Stimulated activated CD8-positive, alpha-beta memory T cell treated with anti-CD3 and anti-CD28 coated beads, Interleukin-7, amount 100 ng/mL, for 48 hours (primary cell): ENCODE measurements around the gene TOP1.
A peak's percentile ranks its signal among the peaks of the same experiment; 100 is the strongest.
"Not testable (repeated sequence)": the region's sequence is repeated elsewhere in the genome, so short reads cannot be mapped to it uniquely, and the experiment has no call there.

ENCODE experiments used
- DNase-seq, 2 donors: peaks; one replicate each; pipeline ENCODE4 v3.0.0-alpha.2; 2020; ENCODE audit warnings: low read depth in 1 of 2; ENCODE audit errors: extremely low read depth in 1 of 2

Gene TOP1

DNA sequence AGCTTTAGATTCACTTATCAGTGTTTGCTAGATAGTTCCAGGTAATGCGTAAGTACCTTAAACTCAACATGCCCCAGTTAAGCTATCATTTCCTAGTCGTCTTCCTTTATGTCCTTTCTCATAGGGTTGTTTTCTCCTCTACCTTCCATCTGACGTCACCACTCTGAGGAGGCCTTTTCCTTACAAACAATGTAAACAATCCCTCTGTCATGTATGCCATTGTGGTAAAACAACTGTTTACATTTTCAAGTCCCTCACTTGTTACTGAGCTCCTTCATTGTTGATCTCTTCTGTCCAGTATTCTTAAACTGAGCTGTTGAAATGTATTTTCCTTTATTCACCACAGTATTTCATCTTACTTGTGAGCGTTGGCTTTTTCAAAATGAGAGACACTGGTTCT lies 63.3 kb downstream of the TOP1 start:
- DNase-seq = no peak

DNA sequence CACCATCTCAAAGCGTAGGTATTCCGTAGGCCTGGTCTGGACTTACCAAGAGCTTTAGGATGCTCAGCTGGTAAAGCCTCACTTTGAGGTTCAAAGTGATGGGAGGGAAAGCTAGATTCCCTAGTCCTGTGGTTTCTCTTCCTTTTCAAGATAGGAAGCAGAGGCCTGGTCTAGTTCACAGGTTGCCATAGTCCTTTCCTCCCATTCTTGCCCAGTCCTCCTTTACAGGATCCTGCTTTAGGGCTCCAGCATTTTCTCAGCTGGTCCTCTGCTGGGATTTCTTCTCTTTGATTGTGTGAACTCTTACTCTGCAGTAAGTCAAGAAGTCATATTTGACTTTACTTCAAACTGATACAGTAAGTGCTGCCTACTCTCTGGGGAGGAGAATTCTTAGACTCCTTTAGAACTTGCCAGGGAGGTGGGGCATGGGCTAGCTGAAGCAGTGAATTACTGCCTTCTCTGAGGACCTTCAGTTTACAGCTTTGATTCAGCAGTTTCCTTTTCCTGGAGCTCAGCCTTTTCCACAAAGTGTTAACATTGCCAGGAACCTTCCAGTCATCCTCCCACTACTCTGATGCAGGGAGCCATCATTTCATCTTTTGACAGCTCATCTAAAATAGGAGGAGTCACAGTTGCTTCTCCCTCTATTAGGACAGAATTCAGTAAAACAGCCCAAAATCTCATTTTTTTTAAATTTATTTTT lies 65.9 kb downstream of the TOP1 start:
- no peak for DNase-seq

DNA sequence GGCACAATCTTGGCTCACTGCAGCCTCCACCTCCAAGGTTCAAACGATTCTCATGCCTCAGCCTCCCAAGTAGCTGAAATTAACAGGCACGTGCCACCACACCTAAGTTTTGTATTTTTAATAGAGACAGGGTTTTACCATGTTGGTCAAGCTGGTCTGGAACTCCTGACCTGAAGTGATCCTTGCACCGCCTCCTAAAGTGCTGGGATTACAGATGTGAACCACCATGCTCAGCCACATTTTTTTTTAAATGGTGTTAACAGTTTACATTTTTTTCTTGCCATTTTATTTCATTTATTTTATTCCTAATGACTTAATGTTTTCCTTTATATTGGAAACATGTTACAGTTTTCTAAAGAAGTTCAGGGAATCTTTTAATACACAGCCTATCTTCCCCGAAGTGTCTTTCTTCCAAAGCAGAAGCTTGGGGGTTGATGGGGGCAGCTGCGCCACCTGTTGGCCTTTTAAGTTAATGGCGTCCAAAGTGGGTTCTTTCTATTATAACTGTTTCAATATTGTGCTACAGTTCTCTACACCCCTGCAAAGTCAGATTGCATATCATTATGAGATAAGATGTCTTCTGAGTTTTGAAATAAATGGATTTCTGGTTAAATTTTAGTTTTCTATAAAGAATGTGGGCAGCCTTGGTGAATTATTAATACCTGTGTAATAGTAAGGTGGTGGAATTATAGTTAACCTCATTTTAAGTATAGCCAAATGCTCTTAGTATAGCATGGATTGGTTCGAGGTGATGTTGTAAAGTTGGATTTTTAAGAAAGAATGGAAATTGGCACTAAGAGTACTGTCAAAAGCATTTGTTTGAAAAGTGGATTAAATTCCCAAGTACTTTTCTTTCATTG lies 66.7 kb downstream of the TOP1 start:
- peak in 1 of 2 donors; percentile 20 for DNase-seq

DNA sequence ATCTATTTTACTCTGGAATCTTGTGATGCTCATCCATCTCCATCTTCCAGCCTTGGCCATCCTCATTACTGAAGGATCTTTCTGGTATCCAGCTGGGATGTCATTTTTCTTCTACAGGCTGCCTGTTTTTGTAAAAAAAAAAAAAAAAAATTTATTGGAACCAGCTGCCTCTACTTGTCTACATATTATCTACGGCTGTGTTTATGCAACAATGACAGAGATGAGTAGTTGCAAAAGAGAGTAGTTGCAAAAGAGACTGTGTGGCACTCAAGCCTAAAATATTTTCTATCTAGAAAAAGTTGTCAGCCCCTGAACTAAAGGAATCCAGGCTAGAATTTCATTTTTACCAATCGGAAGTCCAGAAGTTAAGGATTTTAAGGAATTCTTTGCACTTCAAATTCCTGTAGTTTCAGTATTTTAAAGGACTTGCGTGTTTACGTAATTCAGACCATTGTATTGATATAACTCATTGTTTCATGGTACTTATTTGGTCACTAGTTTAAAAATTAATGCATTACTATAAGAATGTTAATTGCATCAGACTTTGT lies 70.2 kb downstream of the TOP1 start:
- no peak for DNase-seq

DNA sequence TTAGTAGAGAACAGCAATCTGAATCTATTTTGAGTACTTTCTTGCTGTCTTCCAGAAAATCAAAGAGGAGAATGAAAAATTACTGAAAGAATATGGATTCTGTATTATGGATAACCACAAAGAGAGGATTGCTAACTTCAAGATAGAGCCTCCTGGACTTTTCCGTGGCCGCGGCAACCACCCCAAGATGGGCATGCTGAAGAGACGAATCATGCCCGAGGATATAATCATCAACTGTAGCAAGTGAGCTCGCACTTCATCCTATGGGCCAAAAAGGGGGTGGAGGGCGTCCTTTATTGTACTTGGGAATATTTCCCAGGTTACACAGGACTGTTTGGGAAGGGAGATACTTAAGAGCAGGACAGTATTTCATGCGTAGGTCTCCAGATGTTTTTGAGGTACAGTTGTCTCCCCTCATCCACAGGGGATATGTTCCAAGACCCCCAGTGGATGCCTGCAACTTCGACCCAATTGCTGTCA lies 71.4 kb downstream of the TOP1 start:
- no peak for DNase-seq

DNA sequence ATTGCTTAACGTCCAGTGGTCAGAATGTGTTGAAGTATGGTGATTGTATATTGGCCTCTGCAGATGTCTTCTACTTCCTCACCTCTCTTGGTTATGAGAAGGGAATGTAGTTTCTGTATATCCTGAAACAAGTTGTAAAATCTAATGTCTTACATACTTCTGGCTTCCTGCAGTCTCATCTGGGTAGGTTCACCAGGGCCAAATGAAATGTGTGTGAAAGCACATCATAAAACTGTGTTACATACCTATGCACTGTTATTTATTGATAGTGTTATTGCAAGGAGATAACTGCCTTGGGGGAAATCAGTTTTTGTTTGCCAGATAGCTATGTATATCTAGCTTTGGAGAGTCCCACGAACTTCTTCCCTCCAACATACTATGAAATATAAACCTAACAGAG lies 73.0 kb downstream of the TOP1 start:
- DNase-seq = no peak

DNA sequence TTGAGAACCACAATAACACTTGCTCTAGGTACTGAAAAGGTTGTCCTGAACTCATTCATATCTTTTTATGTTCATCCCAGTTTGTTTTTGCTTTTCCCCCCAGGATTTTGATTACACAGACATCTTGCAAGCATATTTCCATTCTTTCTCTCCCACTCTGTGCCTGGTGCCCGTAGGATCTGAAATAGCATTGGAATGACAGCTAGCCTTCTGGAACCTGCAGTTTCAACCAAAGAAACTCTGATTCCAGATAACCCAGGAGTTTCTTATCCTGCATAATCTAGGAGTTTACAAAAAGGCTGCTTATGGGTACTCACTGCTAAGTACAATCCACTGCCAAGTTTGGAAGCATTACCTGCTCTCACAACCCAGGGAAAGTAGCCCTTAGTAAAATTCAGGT lies 79.9 kb downstream of the TOP1 start:
- no peak for DNase-seq

DNA sequence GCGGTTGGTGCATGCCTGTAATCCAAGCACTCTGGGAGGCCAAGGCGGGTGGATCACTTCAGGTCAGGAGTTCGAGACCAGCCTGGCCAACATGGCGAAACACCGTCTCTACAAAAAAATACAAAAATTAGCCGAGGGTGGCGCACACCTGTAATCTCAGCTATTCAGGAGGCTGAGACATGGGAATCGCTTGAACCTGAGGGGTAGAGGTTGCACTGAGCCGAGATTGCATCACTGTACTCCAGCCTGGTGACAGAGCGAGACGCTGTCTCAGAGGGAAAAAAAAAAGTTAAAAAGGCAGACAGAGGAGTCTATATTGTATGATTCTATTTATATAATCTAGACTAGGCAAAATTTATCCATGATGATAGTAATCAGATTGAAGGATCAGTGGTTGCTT lies 81.4 kb downstream of the TOP1 start:
- no peak for DNase-seq

DNA sequence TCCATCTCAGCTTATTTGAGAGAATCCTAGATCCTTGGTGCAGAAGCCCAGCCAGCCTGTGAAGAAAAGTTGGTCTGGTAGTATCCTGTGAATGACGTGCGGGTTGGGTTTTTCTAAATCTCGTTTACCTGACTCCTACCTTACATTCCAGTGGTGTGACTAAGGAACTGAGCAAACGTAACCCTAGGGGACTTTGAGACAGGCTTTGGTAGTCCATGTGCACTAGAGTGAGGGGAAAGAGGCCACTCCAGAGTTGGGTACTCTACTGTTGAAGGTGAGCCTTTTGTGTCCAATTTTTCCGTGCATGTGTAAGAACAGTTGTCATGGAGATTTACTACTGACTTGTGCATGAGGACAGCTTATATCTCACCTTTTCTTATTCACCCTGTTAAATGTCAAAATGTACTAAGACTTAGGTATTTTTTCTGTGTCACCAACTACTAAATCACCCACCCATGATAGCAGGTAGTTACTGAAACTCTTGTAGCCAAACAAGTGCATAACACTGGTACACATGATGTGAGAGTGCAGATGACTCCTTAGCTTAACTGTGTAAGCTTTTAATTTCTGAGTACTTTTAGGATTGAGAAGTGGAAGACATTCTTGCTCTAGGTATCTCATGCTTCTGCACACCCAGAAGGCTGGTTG lies 82.4 kb downstream of the TOP1 start:
- DNase-seq = no peak

DNA sequence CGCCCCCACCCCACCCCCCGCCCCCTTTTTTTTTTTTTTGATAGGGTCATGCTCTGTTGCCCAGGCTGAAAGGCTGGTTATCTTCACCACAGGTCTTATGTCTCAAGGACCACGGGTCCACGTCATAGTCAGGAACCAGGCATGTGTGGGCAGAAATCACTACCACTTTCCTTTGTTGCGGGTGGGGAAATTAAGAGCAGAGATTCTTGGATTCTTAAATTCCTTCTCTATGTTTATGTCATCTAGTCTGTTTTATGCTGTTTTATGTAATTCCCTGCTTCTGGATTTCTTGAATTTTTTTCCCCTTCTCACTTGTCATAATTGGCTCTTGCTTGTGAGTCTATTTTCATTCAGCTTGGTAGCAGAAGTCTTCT lies 82.9 kb downstream of the TOP1 start:
- no peak for DNase-seq

DNA sequence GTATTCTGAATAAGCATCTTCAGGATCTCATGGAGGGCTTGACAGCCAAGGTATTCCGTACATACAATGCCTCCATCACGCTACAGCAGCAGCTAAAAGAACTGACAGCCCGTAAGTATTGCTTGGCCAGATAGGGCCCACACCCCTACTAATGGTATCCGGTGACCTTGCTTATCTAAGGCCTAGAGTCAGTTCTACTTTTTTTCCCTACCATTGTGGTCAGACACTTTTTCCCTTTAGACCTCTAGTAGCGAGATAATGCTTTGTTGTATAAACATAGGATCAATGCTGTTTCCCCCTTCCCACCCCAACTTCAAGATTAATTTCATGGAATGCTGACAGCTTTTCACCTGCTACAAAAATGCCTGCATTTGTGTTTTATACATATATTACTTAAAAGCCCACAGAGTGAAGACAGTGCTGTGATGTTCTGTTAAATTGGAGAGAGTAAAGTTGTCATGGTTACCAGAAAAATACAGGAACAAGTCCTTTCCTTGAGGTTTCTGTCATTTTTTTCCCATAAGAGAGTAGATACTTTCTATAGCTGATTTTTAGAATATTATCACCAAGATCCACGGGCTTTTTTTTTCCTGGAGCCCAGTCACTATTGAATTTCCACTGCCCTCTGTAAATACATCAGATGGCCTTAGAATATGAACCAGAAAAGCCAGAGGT lies 87.8 kb downstream of the TOP1 start:
- no peak for DNase-seq

DNA sequence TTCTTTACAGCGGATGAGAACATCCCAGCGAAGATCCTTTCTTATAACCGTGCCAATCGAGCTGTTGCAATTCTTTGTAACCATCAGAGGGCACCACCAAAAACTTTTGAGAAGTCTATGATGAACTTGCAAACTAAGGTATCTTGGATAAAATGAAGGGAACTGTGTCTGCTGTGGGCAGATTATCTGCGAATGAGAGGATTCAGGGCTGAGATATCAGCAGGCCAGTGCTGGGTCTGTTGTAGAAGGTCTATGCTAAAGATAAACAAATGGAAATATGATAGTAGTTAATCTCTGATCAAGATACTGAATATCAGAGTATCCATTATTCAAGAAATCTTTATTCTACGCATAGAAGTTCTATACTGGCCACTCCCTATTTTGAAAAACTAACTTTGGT lies 89.5 kb downstream of the TOP1 start:
- not testable (repeated sequence) for DNase-seq

DNA sequence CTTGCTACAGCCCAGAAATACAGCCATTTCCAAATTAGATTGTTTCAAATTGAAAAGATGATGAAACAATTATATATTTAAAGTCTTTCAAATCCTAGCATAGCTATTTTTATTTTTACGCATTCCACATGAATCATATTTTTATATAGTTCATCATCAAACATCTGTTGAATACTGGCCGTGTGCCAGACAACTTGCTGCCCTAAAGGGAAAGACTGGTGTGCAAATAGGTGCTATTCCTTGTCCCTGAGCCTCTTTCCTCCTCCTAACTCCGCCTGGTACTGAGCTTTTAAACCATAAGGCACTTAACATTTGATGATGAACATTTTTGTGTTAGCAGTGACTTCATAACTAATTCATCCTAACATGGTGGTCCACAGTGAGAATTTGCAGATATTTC lies 90.0 kb downstream of the TOP1 start:
- no peak for DNase-seq

DNA sequence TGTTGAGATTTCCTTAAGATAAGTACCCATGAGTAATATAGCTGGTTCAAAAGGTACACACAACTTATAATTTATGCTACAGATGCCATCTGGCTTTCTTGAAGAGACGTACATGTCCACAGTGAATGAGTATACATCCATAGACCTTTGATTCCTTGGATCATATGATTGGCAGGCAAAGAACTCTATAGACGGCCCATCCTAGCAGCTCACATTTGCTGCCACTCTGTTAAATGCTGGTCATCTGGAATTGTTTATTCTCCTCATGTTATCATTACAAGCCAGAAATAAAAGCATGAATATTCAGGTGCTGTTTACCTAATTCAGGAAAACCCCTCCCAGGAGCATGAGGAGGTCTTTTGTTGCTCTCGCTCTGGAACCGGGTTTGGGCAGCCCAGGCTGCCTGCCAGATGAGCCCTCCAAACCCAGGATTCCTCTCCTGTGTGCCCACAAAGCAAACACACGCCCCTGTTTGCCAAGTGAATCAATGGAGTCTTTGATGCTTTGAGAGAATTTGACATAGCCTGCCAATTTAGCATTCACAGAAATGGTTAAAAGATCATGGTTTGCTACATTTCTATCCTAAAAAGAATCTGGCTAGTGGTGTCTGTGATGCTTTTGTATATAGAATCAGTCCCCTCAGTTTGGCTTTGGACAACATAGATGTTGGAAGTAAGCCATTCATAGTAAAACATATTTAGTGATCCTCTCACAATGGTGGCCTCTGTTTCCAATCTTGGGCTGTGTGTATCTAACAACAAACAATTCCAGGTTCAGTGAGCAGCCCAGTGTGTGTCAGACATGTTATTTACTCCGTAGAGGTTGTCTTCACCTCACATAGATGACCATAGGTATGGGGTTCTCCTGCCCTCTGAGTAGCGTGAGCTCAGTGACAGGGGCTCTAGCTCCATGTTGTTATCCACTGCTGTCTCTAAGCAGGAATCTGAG lies 91.3 kb downstream of the TOP1 start:
- no peak for DNase-seq

DNA sequence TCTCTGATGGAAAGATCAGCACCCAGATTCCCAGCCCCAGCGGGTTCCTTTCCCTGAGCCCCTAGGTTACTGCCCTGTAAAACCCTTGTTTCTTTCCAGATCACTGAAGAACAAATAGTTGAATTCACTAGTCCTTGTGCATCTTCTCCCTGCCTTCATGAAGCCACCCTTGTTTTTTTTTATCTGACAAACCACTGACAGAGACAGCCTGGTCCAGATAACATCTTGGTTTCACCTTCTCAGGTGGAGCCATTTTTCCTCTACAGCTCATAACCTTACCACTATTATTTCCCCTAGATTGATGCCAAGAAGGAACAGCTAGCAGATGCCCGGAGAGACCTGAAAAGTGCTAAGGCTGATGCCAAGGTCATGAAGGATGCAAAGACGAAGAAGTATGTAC lies 92.8 kb downstream of the TOP1 start:
- DNase-seq = no peak

DNA sequence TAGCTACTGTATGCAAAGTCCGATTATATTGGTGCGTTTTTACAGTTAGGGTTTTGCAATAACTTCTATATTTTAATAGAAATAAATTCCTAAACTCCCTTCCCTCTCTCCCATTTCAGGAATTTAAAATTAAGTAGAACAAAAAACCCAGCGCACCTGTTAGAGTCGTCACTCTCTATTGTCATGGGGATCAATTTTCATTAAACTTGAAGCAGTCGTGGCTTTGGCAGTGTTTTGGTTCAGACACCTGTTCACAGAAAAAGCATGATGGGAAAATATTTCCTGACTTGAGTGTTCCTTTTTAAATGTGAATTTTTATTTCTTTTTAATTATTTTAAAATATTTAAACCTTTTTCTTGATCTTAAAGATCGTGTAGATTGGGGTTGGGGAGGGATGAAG lies 95.0 kb downstream of the TOP1 start:
- no peak for DNase-seq

DNA sequence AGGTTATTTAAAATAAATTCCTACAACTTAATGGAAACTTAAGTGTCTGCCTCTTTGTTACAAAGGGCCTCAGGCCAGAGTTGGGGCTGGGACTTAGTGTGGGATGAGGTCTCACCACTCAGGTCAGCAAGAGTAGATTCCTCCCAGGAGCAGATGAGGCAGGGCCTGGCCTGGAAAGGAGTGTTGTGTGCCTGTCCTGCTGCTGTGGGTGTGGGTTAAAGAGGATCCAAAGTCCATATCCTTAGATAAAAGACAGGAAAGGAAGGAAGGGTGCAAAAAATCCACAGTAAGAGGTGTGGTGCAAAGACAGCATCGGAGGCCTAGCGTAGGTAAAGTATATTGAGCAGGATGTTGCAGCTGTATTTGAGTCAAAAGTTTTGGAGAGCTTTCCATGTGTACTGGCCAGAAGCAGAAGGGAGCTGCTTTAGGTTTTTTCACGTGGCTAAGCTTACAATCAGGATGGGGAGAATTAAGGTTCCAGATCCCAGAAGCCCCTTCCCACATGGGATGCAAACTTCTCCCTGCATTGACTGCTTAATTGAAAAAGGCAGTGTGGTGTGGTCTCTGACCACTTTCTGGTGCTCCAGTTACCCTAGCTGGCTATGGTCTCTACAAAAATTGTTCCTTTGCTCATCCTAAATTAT lies 96.0 kb downstream of the TOP1 start:
- DNase-seq = no peak

DNA sequence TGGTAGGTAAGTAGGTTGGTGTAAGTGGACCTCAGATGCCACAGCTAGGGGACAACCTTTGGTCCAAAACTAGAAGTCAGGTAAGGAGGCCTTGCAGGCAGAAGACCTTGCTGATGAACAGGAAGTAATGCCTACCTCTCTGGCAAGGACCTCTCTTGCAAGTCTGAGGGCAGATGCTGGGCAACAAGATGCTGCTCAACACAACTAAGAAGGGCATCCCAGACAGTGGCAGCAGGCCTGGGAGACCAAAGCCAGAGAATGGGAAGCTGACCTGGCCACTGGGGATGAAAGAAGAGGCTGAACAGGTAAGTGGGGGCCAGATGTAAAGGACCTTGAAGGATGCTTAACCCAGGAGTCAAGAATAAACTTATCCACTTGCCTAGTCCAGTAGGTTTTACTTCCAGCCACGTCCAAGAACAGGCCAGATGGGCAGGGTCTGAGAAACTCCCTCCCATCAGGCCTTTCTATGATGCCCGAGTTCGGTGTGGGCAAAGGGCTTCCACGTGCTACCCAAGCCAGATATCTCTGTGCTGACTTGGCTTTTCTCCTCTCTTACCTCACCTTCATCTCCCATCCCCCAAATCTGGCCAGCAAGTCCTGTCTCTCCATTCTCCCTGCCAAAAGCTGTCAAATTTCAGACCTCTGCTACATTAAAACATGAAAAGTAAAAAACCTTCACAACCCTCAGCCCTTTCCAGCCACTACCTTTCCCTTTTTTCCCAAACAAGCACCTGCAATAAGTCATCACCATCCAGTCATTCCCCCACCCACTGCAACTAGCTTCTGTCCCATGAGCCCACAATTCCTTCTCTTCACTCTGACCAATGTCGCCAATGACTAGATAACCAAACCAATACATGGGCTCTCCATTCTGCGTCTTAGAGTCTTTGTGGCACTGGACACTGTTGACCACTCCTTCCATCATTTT lies 97.2 kb downstream of the TOP1 start:
- DNase-seq = no peak
